Measurements from ENCODE around the gene MBTPS1. TPM values are rescaled to one million over a fixed set of nuclear protein-coding genes. Genes with fewer than 3 reads are reported as not detected.

MBTPS1 gene
- total and polyA plus RNA-seq, 9 of the 15 experiments (the other 6 are each of a cell fraction or from before 2014, with no cell fraction given) = 2.8 to 57.6 (median 43.8) TPM

DNA sequence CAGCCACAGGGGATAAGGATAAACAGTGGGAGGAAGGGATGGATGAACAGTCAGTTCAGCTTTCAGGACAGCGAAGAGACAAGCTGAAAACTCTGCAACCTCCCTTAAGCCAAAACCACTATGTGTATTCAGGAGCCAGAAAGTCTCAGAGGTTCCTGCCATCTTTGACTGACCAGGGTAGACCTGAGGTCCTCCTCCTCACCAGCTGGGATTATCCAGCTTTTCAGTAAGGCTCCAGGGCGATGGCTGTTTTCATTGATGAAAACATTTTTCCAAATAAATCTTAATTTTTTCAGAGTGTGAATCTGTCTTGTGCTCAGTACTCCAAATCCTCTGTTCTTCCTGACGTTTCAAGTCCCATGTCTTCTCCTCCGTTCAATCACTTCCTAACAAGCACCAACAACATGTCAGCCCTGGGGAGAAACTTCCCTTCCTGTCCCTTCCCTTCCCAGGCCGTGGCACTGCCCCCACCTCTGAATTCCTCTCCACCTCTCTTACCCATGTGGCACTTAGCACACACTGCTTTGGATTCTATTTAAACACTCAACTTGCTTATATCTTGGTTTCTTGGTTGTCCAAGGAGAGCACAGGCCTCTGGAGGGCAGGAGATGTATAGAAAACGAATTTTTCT is 23.0 kb upstream of the MBTPS1 start (continued):
- TF ChIP-seq, protein P1, sequence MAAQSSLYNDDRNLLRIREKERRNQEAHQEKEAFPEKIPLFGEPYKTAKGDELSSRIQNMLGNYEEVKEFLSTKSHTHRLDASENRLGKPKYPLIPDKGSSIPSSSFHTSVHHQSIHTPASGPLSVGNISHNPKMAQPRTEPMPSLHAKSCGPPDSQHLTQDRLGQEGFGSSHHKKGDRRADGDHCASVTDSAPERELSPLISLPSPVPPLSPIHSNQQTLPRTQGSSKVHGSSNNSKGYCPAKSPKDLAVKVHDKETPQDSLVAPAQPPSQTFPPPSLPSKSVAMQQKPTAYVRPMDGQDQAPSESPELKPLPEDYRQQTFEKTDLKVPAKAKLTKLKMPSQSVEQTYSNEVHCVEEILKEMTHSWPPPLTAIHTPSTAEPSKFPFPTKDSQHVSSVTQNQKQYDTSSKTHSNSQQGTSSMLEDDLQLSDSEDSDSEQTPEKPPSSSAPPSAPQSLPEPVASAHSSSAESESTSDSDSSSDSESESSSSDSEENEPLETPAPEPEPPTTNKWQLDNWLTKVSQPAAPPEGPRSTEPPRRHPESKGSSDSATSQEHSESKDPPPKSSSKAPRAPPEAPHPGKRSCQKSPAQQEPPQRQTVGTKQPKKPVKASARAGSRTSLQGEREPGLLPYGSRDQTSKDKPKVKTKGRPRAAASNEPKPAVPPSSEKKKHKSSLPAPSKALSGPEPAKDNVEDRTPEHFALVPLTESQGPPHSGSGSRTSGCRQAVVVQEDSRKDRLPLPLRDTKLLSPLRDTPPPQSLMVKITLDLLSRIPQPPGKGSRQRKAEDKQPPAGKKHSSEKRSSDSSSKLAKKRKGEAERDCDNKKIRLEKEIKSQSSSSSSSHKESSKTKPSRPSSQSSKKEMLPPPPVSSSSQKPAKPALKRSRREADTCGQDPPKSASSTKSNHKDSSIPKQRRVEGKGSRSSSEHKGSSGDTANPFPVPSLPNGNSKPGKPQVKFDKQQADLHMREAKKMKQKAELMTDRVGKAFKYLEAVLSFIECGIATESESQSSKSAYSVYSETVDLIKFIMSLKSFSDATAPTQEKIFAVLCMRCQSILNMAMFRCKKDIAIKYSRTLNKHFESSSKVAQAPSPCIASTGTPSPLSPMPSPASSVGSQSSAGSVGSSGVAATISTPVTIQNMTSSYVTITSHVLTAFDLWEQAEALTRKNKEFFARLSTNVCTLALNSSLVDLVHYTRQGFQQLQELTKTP (IDR thresholded peaks at IDR 0.05; ENCODE audit: low read depth in 1 of 2, partially characterized antibody in 2 of 2) = peak in 1 of 2 experiments; percentile 52
- TF ChIP-seq RAD51 (IDR thresholded peaks at IDR 0.05; ENCODE audit: borderline replicate concordance, low read depth) (no peak), MEF2D (tag; conservative IDR thresholded peaks at IDR 0.05; ENCODE audit: low read depth) (no peak), CREB1 (IDR thresholded peaks at IDR 0.05) (no peak), CREB1 (CRISPR knock-in tag; IDR thresholded peaks at IDR 0.05) (no peak), ZNF12 (CRISPR knock-in tag; IDR thresholded peaks at IDR 0.05) (no peak), CEBPB (tag; IDR thresholded peaks at IDR 0.05) (no peak; the same call in 1 of the 2 replicates), KDM1A (IDR thresholded peaks at IDR 0.05) (0 out of 4 replicates have a peak, but pooled peaks of 1 of the 2 experiments have one; percentile 35), MTA1 (IDR thresholded peaks at IDR 0.05; ENCODE audit: borderline replicate concordance) (peak; percentile 6; the same call in 1 of the 2 replicates), ARID1B (IDR thresholded peaks at IDR 0.05) (no peak), ZNF75A (CRISPR knock-in tag; IDR thresholded peaks at IDR 0.05) (no peak), ZBED1 (IDR thresholded peaks at IDR 0.05) (no peak), L3MBTL2 (IDR thresholded peaks at IDR 0.05) (no peak), RBM14 (IDR thresholded peaks at IDR 0.05; ENCODE audit: borderline replicate concordance, insufficient read depth, low read depth, low read length) (no peak), COPS2 (conservative IDR thresholded peaks at IDR 0.05) (no peak), ZNF79 (CRISPR knock-in tag; IDR thresholded peaks at IDR 0.05; ENCODE audit: low read depth) (no peak), CHD1 (IDR thresholded peaks at IDR 0.05; ENCODE audit: low read length) (no peak)
- TF ChIP-seq, protein P2, sequence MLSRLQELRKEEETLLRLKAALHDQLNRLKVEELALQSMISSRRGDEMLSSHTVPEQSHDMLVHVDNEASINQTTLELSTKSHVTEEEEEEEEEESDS (CRISPR knock-in tag; IDR thresholded peaks at IDR 0.05) = no peak
- TF ChIP-seq, protein P3, sequence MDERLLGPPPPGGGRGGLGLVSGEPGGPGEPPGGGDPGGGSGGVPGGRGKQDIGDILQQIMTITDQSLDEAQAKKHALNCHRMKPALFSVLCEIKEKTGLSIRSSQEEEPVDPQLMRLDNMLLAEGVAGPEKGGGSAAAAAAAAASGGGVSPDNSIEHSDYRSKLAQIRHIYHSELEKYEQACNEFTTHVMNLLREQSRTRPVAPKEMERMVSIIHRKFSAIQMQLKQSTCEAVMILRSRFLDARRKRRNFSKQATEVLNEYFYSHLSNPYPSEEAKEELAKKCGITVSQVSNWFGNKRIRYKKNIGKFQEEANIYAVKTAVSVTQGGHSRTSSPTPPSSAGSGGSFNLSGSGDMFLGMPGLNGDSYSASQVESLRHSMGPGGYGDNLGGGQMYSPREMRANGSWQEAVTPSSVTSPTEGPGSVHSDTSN (CRISPR knock-in tag; IDR thresholded peaks at IDR 0.05; ENCODE audit: low read depth) = no peak
- TF ChIP-seq, protein P3 (tag; conservative IDR thresholded peaks at IDR 0.05; ENCODE audit: low read depth) = no peak
- TF ChIP-seq, protein P4, sequence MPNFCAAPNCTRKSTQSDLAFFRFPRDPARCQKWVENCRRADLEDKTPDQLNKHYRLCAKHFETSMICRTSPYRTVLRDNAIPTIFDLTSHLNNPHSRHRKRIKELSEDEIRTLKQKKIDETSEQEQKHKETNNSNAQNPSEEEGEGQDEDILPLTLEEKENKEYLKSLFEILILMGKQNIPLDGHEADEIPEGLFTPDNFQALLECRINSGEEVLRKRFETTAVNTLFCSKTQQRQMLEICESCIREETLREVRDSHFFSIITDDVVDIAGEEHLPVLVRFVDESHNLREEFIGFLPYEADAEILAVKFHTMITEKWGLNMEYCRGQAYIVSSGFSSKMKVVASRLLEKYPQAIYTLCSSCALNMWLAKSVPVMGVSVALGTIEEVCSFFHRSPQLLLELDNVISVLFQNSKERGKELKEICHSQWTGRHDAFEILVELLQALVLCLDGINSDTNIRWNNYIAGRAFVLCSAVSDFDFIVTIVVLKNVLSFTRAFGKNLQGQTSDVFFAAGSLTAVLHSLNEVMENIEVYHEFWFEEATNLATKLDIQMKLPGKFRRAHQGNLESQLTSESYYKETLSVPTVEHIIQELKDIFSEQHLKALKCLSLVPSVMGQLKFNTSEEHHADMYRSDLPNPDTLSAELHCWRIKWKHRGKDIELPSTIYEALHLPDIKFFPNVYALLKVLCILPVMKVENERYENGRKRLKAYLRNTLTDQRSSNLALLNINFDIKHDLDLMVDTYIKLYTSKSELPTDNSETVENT (CRISPR knock-in tag; IDR thresholded peaks at IDR 0.05) = no peak
